ENCODE data around the gene CCL1.
"Not testable (repeated sequence)": the region's sequence is repeated elsewhere in the genome, so short reads cannot be mapped to it uniquely, and the experiment has no call there.

The CCL1 gene

DNA sequence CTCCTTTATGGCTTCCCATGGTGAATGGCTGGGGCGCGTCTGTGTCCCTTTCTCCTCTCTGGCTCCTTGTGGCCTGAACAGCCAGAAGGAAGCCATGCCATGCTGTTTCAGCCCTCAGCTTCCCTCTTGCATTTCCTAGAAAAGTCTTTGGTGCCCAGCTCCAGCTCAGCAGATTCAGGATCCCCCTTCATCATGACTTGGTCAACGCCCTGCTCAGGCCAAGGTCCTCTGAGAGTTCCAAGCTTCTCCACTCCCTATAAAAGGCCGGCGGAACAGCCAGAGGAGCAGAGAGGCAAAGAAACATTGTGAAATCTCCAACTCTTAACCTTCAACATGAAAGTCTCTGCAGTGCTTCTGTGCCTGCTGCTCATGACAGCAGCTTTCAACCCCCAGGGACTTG is 6.8 kb downstream of the CCL1 start, which contains the start of gene CCL13:
CCL13 (plus strand) TSS at position 287 of the 400 bp plus-strand sequence; CDS start at position 334, 47 bp downstream.
- no peak for DNase-seq

DNA sequence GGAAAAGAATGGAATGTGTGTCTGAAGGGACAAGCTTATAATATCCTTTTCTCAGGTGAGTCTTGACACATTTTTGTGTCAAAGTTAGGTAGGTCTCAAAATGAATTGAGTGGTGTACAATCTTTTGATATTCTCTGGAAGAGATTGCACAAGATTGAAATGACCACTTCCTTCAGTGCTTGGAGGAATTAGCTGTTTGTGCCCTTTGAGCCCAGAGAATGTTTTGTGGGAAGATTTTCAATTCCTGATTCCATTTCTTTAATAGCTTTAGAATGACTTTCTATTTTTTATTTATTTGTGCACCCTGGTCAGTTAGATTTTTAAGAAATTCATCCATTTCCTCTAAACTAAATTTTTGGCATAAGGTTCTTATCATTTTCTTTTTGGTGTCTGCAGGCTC is 8.4 kb downstream of the CCL1 start:
- no peak for DNase-seq

- DNase-seq, result no peak
Measured at GRCh38 chr17:34352191-34352590, 10.8 kb downstream of the CCL1 start.

DNA sequence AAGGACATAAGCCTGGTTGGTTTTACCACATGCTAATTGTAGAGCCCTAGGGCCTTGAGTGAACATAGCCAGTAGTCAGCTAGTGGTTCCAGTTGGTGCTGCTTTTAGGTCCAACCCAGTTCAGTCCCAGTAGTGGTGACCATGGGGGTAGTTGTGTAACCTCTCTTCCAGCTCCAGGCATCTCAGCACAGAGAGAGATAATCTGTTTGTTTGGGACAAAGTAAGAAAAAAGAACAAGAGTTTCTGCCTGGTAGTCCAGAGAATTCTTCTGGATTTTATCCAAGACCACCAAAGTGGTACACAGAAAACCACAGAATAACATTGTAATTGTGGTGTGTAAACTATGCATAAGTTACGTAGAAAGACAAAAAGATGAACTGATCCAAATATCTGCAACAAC is 11.9 kb downstream of the CCL1 start:
- no peak for DNase-seq

GRCh38 chr17:34349751-34350150 is 13.3 kb downstream of the CCL1 start:
- DNase-seq, result no peak

DNA sequence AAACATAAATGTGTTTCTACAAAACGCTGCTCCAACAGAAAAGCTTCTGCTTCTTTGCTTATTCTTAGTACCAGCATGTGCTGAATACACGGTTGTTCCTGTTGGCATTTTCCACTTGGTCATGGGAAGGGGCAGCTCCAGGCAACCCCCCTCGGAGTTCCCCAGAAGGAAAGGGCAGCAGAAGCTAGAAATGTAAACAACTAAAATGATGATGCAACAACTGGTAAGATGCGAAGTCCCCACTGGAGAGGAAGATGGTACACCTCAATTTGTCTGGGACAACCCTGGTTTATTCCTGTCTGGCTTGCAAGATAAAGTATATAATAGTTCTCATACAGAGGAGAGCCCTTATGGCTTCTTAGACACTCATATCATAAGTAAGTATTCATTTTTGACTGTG is 16.0 kb downstream of the CCL1 start:
- DNase-seq, result no peak

DNA sequence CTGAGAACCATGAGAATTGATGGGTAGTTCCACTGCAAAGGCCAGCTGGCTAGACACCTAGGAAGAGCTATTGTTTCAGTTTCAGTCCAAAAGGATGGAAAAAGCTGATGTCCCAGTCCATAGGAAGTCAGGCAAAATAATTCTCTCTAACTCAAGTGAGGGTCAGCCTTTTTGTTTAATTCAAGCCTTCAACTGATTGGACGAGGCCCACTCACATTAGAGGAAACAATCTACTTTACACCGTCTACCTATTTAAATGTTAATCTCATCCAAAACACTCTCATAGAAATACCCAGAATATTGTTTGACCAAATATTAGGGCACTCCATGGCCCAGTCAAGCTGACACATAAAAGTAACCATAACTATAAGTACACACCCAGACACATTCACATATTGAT is 21.1 kb downstream of the CCL1 start:
- DNase-seq, result no peak

GRCh38 chr17:34339138-34339770 is 23.8 kb downstream of the CCL1 start:
- no peak for DNase-seq

- no peak for DNase-seq
Measured at GRCh38 chr17:34337701-34338100, 25.3 kb downstream of the CCL1 start.

GRCh38 chr17:34327580-34327979 is 35.5 kb downstream of the CCL1 start:
- not testable (repeated sequence) for DNase-seq

DNA sequence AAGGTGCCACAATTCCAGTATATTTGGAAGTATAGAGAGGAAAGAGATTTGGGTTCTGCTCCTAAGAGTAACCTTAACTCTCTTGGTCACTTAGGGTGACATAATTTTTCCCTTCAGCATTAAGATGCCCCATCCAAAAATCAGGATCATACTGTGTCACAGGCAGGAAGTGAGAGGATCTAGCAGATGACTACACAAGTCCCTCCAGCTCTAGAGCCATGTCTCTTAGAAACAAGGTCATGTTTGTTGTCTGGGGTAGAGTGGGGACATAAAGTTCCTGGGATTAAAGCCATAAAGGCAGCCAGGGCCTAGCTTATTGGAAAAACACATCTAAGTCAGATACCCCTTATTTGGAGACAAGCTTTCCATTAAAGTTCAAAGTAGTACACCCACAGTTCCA is 41.1 kb downstream of the CCL1 start:
- DNase-seq, result no peak

- DNase-seq, result no peak
Measured at GRCh38 chr17:34319039-34319483, 44.0 kb downstream of the CCL1 start, which contains the start of gene CCL8. Gene CCL8, plus strand, starts transcription at chr17:34319435. Its CDS starts 67 bp downstream, at chr17:34319502.

DNA sequence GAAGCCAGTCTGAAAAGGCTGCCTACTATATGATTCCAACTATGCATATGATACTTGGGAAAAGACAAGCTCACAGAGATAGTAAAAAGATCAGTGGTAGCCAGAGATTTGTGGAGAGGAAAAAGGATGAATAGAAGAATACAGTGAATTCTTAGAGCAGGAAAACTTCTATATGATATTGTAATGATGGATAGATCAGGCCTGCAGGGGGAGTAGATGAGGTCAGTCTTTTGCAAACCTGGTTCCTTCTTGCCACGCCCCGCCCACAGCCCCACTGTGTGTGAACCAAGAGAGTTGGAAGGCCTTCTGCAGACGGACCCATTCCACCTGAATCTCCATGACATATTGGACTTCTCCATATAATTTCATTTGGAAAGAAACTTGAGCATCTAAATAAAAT is 44.6 kb downstream of the CCL1 start:
- peak; percentile 0 to 22 for DNase-seq

- no peak for DNase-seq
Measured at GRCh38 chr17:34314279-34314678, 48.8 kb downstream of the CCL1 start.

DNA sequence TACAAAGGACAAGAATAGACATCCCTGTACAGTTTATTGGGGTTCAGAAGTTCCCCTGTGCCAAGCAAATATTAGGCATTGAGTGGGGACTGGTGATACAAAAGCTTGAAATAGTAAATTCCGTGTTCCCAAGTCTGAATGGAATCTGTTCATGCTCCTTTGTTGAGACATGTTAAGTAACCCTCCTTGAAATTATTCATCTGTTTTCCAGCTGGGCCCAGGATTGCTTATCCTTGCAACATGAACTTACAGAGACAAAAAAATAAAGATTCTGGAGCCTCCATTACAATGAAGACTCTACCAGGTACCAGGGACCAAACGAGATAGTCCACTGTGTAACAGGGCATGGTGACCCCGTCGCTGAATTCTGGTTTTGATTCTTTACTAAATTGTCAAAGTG is 49.9 kb downstream of the CCL1 start:
- no peak for DNase-seq

DNA sequence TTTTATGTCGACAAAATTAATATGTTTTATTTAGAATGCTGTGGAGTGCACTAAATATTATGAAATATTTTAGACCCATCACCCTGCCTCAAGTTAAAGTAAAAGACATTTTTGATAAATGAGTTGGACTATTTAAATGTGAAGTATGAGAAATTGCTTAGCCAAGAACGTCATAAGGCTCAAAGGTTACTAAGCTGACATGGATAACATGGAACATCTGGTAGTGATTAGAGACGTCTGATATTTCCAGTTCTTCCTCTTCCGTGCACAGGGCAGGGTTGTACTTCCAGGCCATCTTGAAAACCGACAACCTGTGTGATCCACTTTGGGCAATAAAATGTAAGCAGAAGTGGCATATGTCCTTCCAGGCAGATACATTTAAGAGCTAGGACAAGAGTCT is 51.0 kb downstream of the CCL1 start:
- no peak for DNase-seq

DNA sequence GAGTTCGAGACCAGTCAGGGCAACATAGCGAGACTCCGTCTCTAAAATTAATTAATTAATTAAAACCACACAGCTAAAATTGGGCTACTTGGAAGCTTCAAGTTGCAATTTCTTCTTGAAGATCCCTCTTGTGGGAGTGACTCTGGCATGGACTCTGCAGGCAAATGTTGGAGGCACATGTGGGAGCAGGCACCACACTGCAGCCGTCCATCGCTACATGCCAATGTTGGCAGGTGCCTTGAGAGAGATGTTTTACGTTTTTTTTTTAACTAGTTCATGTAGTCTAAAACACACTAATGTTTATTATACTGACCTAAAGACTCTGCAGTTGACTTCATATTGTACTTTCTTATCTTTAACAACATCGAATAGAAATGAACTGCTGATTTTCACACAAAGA is 51.7 kb downstream of the CCL1 start:
- DNase-seq, result no peak

All from Kasumi-1 (cell line).